AG09319 (cell line): ENCODE data around the gene WBP1L.

Experiments used
- DNase-seq: peaks from one replicate; pipeline ENCODE4 v3.0.0-alpha.2; 2010; ENCODE audit warnings: low read depth; ENCODE audit errors: extremely low read depth
- TF ChIP-seq, protein P1 (sequence below): IDR thresholded peaks from 2 replicates; pipeline ENCODE4 v1.5.1; 2011; ENCODE audit warnings: low read depth, mild to moderate bottlenecking, inconsistent platforms, low read length, moderate library complexity

WBP1L gene

DNA sequence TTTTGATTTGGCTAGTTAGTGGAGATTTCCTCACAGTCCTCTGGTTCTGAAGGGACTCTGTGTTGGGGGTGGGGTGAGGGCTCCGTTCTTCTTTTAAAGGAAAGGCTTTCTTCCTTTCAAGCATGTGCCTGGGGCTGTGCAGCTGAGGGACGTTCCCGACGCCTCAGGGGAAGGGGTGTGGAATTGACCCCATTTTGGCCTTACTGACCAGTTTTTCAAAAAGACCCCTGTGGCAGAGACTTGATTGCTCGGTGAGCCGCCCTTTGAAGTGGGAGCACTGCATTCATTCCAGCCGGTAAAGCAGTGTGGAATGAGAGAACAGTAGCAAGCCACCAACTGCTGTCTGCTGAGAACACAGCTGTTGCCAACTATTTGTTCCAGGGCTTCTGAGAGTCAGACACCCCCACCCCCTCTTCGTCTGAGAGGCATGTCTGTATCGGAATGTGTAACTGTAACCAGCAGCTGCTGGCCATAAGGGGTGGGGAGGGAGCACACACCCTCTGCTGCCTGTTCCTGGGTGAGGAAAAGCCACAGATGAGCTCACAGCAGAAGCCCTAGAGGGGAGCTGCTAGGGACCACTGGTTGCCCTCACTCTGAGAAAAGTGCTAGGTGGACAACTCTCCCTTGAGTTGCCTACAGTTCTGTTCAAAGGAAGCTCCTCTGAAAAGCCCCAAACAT lies 33.2 kb downstream of the WBP1L start:
- DNase-seq: peak; percentile 88

DNA sequence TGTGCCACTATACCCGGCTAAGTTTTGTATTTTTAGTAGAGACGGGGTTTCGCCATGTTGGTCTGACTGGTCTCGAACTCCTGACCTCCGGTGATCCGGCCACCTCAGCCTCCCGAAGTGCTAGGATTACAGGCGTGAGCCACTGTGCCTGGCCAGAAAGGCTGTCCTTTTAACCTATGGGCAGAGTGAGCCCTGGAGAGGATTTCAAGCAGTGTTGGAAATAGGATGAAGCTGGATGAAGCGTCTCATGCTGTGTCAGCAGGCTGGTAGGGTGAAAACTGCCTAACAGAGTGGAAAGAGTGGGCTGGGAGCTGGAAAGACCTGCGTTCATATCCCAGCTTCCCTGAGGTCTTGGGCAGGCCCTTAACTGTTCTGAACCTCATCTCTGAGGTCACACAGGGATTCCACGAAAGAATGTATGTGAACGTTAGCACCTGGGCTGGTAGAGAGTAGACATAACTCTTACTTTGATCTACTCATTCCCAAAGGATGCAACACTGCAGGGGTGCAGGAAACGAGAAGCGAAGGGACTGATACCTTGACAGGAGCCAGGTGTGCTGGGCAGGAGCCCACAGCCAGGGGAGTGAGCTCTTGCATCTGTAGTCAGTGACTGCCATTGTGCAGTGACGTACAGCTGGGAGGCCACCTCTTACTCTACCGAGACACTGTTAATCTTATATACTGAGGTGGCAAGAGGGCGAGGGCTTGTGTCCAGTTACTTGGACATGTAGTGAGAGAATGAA lies 34.1 kb downstream of the WBP1L start:
- no peak for DNase-seq

More for the DNA sequence above, 33.2 kb downstream of the WBP1L start:
- TF ChIP-seq, protein P1, sequence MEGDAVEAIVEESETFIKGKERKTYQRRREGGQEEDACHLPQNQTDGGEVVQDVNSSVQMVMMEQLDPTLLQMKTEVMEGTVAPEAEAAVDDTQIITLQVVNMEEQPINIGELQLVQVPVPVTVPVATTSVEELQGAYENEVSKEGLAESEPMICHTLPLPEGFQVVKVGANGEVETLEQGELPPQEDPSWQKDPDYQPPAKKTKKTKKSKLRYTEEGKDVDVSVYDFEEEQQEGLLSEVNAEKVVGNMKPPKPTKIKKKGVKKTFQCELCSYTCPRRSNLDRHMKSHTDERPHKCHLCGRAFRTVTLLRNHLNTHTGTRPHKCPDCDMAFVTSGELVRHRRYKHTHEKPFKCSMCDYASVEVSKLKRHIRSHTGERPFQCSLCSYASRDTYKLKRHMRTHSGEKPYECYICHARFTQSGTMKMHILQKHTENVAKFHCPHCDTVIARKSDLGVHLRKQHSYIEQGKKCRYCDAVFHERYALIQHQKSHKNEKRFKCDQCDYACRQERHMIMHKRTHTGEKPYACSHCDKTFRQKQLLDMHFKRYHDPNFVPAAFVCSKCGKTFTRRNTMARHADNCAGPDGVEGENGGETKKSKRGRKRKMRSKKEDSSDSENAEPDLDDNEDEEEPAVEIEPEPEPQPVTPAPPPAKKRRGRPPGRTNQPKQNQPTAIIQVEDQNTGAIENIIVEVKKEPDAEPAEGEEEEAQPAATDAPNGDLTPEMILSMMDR: no peak

DNA sequence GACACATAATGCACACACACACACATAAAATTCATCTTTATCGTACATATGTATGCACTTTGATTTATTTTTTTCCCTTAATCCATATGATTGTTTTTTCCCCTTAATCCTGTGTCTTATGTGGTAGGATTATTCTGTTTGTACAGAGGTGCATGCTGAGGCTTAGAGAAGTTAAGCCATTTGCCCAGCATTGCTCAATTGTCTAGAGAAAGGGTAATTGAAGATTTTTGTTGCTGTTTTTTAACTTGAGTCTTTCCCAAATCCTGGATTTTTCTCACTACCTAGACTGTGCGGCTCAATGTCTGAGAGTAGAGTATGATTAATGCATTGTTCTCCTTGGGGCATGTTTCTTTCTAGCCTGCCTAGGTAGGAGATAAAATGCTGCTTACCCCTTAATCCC lies 35.0 kb downstream of the WBP1L start:
- TF ChIP-seq, protein P1: no peak
- DNase-seq: no peak

More for the DNA sequence above, 34.1 kb downstream of the WBP1L start:
- TF ChIP-seq, protein P1: no peak

DNA sequence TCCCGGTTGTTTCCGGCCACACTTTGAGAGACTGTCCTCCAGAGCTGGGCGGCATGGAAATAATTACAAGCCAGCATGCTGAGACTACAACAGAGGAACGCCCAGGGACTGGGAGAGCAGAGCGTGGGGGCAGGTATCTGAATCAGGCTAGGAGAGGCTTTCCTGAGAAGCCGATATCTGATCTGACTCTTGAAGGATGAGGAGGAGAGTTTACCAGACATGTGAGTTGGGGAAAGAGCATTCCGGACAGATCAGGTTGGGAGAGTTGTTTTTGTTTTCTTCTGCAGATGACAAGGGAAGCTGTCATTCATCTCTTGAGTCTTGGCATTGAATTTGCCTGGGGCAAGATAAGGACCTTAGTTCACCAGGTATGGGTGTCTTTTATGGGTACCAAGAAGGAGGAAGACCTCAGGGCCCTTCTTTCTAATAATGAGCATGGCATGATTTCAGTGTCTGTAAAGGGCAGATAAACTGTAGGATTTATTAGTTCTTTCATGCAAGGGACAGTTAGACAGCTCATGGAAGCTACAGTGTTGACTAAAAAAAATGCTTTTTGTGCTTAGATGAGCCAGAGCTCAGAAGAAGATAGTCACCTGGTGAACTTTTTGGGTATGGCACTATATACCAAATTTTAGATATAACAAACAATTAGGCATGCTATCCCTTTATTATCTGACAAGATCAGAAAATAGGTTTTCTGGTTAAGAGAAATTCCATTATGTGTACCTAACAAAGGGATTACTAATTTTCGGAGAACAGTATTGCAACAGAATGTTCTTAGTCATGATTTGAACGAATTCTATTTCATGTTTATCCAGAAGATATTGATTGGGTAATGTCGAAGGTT lies 36.2 kb downstream of the WBP1L start:
- no peak for DNase-seq
- TF ChIP-seq, protein P1: no peak

DNA sequence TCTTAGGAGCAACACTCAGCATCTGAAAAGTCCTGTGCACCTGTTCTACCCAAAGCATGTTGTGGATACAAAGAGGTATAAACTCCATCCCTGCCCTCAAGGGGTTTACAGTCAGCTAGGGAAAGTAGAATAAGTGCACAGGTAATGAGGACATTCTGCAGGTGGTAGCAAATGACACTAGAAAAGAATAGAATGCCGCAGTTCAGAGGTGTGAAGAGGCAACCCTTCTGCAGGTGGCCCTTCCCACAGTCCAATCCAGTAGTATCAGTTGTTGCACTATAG lies 36.7 kb downstream of the WBP1L start:
- no peak for DNase-seq
- TF ChIP-seq, protein P1: no peak

DNA sequence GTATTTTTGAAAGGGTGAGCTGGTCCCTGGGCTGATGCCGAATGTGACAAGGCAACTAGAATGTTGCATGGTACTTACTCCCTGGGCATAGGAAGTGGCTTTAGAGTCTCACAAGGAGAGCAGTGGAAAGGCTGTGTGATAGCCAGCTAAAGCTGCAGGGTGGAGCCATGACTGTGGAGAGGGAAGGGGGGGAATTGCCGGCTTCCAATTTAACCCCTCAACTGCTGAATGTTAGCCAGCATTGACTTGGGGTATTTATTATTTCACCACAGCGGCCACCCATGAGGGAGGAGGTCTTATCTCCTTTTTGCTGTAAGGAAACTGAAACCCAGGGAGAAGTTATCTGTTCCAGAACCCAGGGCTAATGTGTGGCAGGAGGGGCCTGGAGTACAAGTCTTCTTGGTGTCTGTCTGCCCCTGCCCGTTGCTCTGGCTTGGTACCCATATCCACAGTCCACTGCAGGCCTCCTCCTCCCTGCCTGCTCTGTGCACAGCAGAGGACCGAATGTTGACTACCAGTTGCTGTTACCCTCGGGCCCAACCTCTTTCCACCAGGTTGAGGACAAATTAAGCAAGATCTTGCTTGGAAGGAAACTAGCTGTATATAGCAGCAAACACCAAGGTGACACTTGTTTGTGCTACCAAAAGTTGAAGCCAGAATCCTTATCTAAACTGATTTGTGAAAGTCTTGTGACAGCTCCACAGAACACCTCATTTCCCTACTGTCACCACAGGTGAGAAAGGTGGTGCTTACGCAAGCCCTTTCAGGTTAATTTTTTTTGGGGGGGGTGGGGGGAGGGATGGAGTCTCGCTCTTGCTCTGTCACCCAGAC lies 37.6 kb downstream of the WBP1L start:
- TF ChIP-seq, protein P1: no peak
- no peak for DNase-seq
